HG03378 (cell line): Measurements from ENCODE around the gene SPINT4.
"Not testable (repeated sequence)": the region's sequence is repeated elsewhere in the genome, so short reads cannot be mapped to it uniquely, and the experiment has no call there.

Experiments
- ATAC-seq: cut with Tn5 transposase; IDR thresholded peaks from one replicate; pipeline ENCODE4 v1.9.1; 2021; ENCODE audit warnings: mild to moderate bottlenecking, moderate library complexity; ENCODE audit not compliant: unreplicated experiment

SPINT4 gene

DNA sequence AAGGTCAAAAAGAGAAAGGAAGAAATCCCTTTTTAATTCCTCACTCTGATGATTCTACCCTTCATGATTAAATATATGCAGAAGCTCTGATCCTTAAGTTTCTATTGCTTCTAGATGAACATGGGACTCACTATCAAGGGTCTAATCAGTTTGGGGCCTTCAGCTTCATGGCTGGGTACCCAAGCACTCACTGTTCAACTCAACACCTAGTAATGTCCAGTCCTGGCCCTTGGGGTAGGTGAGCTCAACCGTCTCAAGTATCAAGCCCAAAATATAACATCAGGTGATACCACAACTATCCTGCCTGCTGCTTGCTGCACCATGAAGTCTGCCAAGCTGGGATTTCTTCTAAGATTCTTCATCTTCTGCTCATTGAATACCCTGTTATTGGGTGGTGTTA is at the start of gene SPINT4:
TSS of gene SPINT4 (plus strand) at position 301 of the 400 bp plus-strand sequence. CDS start at position 322, 21 bp downstream.
- no peak for ATAC-seq

DNA sequence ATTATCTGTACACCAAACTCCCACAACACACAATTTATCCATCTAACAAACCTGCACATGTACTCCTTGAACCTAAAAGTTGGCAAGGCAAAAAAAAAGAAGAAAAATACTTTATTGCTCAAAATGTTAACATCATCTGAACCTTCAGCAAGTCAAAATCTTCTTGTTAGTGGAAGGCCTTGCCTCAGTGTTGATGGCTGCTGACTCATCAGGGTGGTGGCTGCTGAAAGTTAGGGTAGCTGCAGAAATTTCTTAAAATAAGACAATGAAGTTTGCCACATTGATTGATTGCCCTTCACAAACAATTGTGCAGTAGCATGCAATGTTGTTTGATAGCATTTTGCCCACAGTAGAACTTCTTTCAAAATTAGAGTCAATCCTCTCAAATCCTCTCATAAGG is 49.4 kb upstream of the SPINT4 start:
- no peak for ATAC-seq

DNA sequence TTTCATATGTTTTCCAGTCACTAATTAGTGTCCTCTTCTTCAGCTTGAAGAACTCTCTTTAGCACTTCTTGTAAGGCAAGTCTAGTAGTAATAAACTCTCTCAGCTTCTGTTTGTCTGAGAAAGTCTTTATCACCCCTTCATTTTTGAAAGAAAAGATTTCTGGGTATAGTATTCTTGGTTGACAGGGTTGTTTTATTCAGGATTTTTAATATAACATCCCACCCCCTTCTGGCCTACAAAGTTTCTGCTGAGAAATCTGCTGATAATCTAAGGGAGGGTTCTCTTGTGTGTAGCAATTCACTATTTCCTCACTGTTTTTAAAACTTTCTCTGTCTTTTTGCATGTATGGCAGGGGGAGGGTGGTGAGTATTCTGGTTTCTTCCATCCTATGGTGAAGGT is 42.5 kb upstream of the SPINT4 start:
- ATAC-seq, result no peak

DNA sequence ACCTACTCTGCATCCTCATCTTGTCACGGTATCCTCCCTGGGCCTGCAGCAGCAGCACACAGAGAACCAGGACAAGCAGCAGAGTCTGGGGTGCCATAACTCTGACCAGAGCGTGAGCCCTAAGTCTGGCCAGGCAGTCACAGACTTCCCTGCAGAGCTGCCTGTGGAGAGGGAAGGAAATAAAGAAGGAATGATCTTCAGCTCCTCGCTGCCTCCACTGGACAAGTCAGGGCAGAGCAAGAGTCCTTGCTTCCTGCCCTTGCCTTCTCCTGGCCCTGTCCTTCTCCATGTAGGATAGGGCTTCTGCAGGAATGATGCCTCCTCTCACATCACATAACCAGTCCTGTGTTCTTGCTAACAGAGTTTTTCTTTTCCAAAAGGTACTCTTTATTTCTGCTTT is 36.3 kb upstream of the SPINT4 start:
- no peak for ATAC-seq

DNA sequence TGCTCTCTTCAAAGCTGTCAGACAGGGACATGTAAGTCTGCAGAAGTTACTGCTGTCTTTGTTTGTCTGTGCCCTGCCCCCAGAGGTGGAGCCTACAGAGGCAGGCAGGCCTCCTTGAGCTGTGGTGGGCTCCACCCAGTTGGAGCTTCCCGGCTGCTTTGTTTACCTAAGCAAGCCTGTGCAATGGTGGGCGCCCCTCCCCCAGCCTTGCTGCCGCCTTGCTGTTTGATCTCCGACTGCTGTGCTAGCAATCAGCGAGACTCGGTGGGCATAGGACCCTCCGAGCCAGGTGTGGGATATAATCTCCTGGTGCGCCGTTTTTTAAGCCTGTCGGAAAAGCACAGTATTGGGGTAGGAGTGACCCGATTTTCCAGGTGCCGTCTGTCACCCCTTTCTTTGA is 28.8 kb upstream of the SPINT4 start:
- not testable (repeated sequence) for ATAC-seq

DNA sequence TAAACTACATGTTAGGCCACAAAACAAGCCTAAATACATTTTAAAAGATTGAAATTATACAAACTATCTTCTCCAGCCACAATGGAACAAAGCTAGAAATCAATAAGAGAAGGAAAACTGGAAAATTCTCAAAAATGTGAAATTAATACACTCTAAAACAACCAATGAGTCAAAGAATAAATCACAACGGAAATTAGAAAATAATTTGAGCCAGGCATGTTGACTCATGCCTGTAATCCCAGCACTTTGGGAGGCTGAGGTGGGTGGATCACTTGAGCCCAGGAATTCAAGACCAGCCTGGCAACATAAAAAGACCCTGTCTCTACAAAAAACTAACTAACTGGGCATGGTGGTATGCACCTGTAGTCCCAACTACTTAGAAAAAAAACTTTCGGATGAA is 26.7 kb upstream of the SPINT4 start:
- no peak for ATAC-seq

DNA sequence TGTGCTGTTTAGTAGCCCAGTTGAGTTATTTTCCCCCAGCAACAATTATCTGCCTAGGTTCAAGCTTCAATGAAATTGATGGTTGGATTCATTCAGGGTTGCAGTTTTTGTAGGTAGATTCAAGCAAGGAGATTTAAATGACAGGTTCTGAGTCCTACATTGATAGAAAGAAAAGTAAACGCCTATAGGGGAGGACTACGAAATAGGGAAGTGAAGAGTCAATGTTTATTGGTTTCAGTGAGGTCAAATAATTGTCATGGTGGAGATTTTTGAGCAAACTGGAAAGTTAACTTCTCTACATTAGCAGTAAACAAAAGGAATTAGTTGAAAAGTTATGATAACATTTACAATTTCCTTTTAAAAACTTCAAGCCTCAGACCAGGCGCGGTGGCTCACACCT is 21.0 kb upstream of the SPINT4 start:
- ATAC-seq, result no peak

DNA sequence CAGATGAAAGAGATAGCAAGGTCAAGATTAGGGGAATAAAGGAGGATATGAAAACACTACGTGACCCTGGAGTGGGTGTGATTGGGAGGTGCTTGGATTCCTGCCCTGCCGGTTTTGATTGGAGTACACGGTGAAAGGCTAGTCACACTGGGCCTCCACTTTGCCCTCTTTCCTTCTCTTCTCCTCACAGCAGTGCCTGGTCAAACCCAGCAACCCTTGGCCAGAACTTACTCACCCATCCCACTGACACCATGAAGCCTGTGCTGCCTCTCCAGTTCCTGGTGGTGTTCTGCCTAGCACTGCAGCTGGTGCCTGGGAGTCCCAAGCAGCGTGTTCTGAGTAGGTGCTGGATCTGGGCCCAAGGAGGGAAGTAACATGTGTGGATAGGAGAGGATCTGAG is 20.3 kb upstream of the SPINT4 start, which contains the start of gene WFDC13:
TSS of gene WFDC13 (plus strand) at position 166 of the 400 bp plus-strand sequence. CDS start at position 252, 86 bp downstream.
- no peak for ATAC-seq

DNA sequence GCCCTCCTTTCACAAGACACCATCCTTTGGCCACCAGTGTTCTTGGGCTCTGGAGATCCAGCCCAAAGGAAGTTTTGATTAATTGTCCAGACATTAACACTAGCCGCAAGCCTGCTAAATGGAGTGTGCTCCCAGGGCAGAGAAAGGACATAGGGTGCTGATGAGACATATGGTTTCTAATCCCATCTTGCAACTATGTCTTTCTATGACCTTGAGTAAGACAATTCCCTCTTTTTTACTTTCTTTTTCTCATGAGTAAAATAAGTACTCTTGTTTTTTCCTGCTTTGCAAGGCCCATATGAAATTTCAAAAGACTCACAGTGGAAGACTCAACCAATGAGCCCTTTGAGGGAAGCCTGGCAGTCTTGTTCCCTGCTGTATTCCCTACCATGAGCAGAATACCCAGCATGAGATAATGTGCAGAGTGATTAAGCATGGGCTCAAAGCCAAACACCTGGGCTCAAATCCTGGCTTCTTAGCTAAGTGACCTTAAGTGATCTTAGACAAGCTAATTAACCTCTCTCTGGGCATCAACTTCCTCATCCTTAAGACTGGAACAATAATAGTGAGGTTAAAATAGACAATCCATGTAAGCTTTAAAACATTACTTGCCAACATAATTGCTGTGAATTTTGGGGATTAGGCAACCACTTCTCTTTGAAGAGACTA is 17.0 kb upstream of the SPINT4 start, which contains the start of gene WFDC10B:
TSS of gene WFDC10B (minus strand) at position 51 of the 669 bp plus-strand sequence. CDS start 19,027 bp downstream, outside the sequence.
- no peak for ATAC-seq

DNA sequence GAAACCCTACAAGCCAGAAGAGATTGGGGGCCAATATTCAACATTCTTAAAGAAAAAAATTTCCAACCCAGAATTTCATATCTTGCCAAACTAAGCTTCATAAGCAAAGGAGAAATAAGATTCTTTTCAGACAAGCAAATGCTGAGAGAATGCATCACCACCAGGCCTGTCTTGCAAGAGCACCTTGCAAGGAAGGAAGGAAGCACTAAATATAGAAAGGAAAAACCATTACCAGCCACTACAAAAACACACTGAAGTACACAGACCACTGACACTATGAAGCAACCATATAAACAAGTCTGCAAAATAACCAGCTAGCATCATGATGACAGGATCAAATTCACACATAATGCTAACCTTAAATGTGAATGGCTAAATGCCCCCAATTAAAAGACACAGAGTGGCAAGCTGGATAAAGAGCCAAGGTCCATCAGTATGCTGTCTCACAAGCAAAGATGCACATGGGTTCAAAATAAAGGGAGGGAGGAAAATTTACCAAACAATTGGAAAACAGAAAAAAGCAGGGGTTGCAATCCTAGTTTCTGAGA is 5.9 kb upstream of the SPINT4 start:
- not testable (repeated sequence) for ATAC-seq

DNA sequence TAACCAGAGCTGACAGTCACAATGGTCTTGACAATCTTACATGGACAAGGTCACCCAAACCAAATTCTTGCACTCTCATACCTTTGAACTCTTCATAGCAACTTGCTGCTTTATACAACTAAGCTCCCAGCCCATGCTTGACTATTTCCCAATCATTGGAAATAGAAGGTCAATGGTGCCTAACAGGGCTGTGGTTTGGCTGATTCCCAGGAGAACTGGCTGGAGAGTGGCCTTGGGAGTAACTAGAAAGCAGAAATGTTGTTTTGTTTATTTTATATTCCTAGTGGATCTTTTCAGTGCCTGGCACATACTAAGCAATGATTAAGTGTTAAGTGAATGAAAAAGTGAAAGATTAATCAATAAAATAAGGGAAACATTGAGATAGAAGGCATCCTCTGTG is 3.0 kb downstream of the SPINT4 start:
- ATAC-seq, result no peak

DNA sequence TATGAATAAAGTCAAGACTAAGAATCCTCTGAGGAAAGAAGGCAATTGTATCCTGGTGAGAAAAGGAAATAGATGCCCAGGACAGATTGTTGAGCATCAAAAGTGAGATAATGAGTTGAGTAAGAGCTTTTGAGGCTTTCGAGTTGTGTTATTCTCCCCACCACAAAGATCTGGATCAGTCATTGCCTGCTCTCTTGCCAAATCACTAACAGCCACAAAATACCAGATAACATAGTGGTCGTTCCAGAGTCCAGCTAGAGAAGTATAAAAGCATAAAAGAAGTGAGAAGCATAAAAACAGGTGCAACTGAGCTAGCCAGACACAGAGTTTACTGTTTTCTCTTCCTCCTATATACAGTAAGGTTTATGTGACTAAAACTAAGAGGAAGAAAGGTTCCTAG is 4.9 kb downstream of the SPINT4 start:
- no peak for ATAC-seq

DNA sequence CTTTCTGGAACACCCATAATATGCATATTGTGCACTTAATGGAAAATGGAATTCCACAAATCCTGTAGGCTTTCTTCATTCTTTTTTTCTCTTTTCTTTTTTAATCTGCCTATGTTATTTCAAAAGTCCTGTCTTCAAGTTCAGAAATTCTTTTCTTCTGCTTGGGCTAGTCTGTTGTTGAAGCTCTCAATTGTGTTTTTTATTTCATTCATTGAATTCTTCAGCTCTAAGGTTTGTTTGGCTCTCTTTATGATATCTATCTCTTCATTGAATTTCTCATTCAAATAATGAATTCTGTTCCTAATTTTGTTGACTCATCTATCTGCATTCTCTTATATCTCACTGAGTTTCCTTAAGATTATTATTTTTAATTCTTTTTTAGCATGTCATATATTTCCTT is 10.1 kb downstream of the SPINT4 start:
- ATAC-seq, result no peak

DNA sequence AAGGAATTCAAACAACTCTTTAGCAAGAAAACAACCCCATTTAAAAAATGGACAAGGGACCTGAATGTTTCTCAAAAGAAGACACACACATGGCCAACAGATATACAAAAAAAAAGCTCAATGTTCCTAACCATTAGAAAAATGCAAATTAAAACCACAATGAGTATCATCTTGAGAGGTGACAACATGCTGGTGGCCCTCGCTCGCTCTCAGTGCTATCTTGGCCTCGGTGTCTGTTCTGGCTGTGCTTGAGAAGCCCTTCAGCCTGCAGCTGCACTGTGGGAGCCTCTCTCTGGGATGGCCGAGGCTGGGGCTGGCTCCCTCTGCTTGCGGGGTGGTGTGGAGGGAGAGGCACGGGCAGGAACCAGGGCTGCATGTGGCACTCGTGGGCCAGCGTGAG is 13.4 kb downstream of the SPINT4 start:
- ATAC-seq, result no peak

DNA sequence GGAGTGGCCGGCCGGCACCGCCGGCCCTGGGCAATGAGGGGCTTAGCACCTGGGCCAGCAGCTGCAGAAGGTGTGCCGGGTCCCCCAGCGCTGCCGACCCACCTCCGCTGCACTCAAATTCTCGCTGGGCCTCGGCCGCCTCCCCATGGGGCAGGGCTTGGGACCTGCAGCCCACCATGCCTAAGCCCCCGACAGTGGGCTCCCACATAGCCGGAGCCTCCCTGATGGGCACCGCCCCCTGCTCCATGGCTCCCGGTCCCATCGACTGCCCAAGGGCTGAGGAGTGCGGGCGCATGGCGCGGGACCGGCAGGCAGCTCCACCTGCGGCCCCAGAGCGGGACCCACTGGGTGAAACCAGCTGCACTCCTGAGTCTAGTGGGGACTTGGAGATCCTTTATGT is 13.8 kb downstream of the SPINT4 start:
- no peak for ATAC-seq

DNA sequence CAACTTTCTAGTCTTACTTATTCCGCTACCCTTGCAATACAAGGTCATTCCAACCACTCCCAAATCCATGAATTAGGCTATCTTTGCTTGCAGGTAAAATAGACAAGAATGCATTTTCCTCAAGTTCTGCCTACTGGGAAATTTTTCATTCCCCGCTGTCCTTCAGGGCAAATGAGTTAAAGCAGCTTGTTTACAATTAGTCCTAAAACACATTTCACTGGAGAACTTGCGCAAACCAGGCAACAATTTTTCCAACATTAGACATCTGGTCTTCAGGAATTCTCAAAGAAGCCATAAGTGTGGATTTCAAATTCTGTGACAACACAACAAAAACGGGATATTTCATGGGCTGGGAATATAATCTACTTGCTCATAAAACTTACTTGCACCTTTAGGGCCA is 20.4 kb downstream of the SPINT4 start:
- no peak for ATAC-seq

DNA sequence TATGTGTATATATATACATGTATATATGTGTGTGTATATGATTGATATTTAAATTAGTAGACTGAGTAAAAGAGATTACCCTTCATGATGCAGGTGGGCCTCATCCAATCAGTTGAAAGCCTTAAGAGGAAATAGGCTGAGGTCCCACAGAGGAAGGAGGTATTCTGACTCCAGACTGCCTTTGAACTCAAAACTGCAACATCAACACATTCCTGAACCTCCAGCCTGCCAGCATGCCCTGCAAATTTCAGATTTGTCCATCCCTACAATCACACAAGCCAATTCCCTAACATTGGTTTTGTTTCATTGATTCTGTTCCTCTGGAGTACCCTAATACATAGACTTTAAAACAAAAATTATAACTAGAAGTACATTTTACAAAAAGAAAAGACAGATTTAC is 22.9 kb downstream of the SPINT4 start:
- ATAC-seq, result no peak

DNA sequence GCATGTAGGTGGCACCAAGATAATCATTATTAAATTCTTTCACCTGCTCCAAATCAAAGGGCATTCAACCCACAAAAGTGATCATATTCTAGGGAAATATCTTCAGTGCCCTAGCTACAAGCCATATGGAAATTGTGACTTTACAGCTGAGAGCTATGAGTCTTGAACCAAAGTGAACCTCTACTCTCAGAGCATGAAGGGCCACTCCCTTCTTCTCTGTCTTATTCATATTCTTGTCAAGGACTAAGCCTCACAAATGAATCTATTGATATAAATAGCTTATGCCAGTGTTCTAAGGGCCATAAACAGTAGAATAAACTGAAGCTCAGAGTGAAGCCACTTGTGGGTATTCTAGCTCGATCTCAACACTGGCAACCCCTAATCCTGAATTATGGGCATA is 29.6 kb downstream of the SPINT4 start:
- no peak for ATAC-seq

DNA sequence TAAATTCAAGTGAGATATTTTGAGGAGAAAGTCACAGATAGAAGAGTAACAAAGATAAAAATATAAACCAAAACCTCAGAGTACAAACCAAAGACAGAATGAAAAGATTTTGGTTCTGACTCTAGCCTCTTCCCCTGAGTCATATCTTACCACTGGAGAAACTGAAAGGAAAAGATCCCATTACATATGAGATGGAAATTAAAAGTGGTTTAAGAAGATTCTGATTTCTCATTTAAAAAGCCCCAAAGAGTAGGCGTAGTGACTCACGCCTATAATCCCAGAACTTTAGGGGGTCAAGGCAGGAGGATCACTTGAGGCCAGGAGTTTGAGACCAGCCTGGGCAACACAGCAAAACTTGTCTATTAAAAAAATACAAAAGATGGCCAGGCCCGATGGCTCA is 30.6 kb downstream of the SPINT4 start:
- no peak for ATAC-seq

DNA sequence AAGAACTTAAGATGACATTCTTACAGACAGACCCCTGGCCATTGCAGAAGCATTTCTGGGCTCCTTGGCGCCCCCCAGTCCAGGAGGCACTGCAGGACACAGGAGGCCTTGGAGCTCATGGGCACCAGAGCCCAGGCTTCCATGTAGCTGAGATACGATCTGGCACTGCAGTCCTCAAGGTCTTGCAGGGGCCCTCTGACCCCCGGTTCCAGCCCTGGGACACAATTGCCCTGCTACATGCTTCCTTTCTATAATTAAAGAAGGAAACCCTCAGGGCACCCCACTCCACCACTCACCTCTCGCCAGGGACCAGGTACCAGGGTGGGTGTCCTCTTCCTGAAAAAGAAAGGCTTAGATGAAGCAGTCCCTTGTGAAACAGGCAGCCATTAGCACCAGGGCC is 35.9 kb downstream of the SPINT4 start:
- ATAC-seq, result no peak

DNA sequence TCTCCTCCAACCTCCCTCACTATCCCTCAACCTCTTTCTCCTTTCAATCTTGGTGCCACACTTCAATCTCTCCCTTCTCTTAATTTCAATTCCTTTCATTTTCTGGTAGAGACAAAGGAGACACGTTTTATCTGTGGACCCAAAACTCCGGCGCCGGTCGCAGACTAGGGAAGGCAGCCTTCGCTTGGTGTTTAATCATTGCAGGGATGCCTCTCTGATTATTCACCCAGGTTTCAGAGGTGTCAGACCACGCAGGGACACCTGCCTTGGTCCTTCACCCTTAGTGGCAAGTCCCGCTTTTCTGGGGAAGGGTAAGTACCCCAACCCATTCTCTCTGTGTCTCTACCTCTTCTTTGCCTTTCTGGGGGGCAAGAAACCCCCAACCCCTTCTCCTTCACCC is 37.8 kb downstream of the SPINT4 start:
- ATAC-seq, result not testable (repeated sequence)

DNA sequence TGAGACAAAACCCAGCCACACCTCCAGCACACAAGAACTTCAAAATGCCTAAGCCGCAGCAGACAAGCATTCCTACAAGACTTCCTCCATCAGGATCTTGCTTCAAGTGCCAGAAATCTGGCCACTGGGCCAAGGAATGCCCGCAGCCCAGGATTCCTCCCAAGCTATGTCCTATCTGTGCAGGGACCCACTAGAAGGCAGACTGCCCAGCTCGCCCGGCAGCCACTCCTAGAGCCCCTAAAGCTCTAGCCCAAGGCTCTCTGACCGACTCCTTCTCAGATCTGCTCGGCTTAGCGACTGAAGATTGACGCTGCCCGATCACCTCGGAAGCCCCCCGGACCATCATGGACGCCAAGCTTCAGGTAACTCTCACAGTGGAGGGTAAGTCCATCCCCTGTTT is 39.8 kb downstream of the SPINT4 start:
- ATAC-seq, result not testable (repeated sequence)
